ENCODE data around the gene PCDHGA8.

- no peak for TF ChIP-seq POLR2AphosphoS5 (IDR thresholded peaks at IDR 0.05; ENCODE audit: low read depth, low read length)
- no peak for TF ChIP-seq POU2F2 (IDR thresholded peaks at IDR 0.05; ENCODE audit: low read depth, low read length)
Observed at GRCh38 chr5:141440341-141440740, 47.9 kb downstream of the PCDHGA8 start.
